T-helper 1 cell treated with Interleukin-12 subunit alpha and Interleukin-12 subunit beta and Interleukin-4 antibody, amounts not matched to agents 30 ng/mL and 1 ng/mL, for 36 hours (primary cell): ENCODE results near the gene ATRNL1. TPM values are rescaled to one million over a fixed set of nuclear protein-coding genes. Genes with fewer than 3 reads are reported as not detected.

ENCODE experiments used
- intact Hi-C: fragments of 100-400 bp; cut with micrococcal nuclease; formaldehyde crosslinking; loops from one replicate; pipeline ENCODE4 v1.15.1; 2024
- total RNA-seq: library from RNA; stranded (reverse); gene quantifications from 2 replicates; pipeline ENCODE4 v1.2.3, GENCODE V29; 2022

The ATRNL1 gene, protein sequence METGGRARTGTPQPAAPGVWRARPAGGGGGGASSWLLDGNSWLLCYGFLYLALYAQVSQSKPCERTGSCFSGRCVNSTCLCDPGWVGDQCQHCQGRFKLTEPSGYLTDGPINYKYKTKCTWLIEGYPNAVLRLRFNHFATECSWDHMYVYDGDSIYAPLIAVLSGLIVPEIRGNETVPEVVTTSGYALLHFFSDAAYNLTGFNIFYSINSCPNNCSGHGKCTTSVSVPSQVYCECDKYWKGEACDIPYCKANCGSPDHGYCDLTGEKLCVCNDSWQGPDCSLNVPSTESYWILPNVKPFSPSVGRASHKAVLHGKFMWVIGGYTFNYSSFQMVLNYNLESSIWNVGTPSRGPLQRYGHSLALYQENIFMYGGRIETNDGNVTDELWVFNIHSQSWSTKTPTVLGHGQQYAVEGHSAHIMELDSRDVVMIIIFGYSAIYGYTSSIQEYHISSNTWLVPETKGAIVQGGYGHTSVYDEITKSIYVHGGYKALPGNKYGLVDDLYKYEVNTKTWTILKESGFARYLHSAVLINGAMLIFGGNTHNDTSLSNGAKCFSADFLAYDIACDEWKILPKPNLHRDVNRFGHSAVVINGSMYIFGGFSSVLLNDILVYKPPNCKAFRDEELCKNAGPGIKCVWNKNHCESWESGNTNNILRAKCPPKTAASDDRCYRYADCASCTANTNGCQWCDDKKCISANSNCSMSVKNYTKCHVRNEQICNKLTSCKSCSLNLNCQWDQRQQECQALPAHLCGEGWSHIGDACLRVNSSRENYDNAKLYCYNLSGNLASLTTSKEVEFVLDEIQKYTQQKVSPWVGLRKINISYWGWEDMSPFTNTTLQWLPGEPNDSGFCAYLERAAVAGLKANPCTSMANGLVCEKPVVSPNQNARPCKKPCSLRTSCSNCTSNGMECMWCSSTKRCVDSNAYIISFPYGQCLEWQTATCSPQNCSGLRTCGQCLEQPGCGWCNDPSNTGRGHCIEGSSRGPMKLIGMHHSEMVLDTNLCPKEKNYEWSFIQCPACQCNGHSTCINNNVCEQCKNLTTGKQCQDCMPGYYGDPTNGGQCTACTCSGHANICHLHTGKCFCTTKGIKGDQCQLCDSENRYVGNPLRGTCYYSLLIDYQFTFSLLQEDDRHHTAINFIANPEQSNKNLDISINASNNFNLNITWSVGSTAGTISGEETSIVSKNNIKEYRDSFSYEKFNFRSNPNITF (N-terminal part only)
- total RNA-seq, result 0.22 and 0.29 TPM in 2 replicates

DNA sequence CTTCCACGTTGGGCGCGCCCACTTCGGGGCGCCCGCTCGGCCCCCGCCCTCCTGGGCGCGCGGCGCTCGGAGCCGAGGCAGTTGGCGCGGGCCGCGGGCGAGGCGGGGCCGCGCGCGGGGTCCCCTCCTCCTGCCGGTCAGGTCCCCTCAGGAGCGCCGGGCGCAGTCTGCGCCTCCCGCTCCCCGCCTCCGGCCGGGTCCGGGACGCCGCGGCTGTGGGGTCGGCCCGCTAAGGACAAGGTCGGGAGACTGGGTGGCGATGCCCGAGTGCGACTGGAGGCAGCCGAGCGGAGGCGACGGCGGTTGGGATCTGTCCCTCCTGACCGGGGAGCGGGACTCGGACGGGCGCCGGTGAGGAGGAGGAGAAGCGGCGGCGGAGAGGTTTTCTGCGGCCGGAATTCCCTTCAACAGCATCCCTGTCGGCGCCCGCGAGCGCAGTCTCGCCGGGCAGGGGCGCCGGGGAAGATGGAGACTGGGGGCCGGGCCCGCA, at the start of gene ATRNL1:
ATRNL1 (plus strand) TSS at position 80 of the 490 bp plus-strand sequence; CDS start at position 466, 386 bp downstream.
- intact Hi-C loops, result loop anchor here (2.0 to 5.0 kb wide), 2 partner anchors 155 to 566 kb away; partner anchors contain the start of gene TRUB1

DNA sequence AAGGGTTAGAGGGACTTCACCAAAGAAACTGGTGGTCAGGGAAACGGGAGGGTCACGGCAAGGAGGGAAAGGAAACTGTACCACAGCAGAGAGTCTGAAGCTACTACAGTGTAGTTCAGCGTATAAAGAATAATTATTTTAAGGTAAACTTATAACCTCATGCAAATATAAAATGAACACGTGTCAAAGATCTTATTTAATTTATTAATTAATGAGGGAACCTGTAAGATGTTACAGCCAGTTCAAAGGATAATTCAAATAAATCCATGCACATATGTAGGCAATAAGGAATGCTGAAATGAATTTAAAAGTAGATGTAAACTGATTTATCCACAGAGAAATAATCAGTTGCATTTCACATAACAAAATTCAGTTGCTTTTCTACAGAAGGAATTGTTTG, 49.4 kb upstream of the ATRNL1 start:
- intact Hi-C loops, result no loop called here

DNA sequence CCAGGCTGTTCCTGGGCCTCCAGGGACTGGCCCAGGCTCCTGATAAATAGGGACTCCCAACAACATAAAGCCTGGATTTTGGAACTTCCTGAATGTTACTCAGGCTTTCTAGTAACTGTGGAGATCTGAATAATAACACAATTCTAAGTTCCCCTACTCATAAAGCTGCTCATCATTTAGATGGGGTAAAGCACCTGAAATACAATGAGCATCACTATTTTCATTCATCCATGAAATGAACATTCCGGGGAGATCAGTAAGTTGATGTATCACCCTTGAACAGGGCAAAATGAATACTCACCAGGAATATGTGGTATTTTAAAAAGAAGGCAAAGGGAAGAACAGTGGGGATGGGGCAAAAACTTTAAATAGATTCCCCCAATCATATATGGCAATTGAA, 48.3 kb upstream of the ATRNL1 start:
- intact Hi-C loops, result no loop called here

DNA sequence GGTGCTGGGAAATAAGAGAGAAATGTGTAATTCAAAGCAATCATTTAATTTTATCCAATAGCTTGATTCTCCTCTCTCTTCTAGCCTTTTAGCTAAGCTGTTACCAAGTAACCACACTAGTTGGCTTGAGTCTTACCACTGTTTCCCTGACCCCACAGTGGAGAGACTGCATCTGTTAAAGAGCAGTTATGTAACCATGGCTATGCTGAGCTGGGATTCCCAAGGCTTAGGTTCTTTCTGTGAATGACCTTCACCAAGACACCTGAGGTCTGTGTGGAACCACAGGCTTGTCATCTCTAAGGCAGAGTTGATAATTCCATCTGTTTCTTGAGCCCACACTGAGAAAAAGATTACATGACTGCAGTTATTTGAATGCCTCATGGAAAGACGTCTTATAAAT, 47.7 kb upstream of the ATRNL1 start:
- intact Hi-C loops, result no loop called here

DNA sequence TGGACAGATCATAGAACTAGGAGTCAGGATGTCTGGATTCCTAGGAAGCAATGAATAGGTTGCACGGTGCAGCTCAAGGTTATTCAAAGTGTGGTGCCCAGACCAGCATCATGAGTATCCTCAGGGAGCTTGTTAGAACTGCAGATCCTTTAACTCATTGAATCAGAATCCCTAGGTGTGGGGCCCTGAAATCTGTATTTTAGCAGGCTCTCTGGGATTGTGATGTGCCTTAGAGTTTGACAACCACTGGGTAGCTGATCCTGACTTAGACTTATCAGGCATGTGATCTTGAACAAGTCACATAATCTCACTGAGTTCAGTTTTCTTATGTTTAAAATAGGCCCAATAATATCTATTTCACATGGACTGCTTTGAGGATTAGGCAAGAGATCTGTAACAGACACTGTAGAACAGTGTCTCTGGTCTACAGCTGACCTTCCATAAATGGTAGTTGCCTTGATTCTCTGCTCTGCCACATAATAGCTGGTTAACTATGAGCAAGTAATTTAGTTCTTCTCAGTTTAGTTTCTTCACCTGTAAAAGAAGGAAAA, 46.4 kb upstream of the ATRNL1 start:
- intact Hi-C loops, result no loop called here

DNA sequence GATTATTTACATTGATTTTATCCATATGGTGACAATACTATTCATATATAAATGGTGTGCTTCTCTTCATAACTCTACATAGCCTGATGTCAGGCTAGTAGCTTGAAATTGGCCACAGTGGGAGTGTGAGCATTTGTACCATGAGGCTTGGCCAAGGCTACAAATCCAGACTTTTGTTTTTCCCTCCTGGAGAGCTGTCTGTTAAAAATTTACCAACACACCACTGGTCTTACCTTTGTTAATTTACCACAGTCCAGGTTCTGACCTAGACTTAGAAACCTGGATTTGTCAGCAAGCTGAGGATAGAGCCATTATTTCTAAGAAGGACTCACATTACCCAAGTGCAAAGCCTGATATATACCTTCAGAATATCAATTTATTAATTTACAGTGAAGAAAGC, 45.5 kb upstream of the ATRNL1 start:
- intact Hi-C loops, result no loop called here

DNA sequence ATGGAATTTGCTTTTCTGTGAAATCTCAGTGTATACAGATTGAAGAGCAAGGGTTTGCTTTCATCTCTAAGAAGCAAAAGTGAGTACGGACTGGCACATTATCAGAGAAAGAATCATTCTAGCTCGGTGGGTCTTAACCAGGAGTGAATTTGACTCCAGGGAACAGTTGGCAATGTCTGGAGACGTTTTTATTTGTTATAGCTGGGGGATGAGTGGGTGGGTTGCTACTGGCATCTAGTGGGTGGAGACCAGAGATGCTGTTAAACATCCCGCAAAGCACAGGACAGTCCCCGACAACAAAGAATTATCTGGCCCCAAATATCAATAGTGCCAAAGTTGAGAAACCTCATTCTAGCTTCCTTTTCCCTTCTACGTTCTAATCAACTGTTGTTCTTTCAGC, 43.8 kb upstream of the ATRNL1 start:
- intact Hi-C loops, result no loop called here

DNA sequence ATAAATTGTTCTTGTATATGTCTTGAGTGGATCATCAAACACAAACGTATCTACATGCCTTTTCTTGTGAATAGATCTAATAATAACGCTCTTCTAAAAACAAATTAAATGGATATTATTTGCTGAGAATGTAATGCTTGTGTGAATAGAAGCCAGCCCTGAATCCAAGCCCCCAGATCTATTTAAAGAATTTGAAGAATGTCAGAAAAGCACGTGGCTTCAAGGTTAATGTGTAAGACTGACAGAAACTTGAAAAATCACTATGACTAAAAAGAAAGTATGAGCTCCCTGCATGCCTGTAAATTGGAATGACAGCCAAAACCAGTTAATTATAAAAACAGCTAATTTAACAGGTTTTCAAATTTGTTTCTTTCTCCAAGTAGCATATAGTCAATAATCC, 43.2 kb upstream of the ATRNL1 start:
- intact Hi-C loops, result no loop called here

DNA sequence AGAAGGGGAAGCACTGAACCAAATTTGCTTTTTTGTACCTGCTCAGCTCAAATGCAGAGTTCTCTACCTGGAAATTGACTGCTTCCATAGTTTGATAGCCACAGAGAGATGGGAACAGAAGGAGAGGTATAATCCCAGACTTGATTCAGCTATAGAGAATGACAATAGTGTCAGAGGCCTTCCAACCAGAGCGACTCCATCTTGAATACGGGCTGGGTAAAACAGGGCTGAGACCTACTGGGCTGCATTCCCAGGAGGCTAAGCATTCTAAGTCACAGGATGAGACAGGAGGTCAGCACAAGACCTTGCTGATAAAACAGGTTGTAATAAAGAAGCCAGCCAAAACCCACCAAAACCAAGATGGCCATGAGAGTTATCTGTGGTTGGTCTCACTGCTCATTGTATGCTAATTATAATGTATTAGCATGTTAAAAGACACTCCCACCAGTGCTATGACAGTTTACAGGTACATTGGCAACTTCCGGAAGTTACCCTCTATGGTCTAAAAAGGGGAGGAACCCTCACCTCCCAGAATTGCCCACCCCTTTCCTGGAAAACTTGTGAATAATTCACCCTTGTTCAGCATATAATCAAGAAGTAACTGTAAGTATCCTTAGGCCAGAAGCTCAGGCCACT, 42.7 kb upstream of the ATRNL1 start:
- intact Hi-C loops, result no loop called here

DNA sequence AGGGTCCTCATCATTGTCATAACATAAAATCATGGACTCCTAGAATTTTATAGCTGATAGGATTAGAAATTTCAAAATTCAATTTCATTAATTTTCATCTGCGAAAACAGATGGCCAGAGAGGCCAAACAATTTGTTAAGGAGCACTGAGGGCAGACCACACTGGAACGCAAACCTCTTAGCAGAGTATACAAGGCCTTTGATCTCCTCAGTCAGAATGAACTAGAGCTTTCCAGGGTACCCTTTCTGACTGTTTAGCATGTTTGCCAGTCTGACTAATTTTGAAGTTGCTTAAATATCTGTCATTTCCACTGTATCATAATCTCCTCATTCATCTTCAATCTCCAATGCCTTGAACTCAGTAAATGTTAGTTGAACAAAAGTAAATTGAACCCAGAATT, 41.9 kb upstream of the ATRNL1 start:
- intact Hi-C loops, result no loop called here

DNA sequence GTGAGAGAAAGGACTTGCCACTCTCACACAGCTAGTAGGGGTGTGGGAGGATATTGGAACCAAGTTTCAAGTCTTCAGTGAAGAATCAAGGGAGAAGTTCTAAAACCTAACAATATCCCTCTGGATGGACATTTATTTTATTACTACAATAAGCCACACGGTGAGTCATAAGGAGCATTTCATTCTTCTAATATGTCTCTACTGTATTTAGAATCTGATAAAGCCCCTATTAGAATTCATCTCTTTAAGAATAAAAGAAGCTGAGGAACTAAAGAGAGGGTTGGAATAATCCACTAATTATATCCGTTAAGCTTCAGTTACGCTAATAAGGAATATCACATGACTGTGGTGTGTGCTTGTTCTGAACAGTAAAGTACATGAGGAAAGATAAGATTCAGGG, 40.9 kb upstream of the ATRNL1 start:
- intact Hi-C loops, result no loop called here

DNA sequence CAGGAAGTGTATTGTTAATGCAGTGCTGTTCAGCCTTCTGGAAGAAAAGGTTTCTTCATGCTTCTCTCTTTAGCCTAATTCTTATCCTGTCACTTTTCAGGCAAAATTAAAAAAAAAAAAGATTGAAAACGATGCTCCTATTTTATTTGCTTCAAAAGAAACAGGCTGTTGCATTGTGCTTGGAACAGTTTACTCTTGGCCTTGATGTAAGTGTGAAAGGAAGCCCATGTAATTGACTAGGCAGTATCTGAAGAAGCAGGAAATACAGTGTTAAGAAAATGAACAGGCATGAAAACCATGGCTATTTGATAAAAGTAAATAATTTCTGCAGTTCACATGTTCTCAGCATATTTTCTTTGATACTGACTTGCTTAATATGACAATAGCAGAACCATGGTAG, 40.4 kb upstream of the ATRNL1 start:
- intact Hi-C loops, result no loop called here

DNA sequence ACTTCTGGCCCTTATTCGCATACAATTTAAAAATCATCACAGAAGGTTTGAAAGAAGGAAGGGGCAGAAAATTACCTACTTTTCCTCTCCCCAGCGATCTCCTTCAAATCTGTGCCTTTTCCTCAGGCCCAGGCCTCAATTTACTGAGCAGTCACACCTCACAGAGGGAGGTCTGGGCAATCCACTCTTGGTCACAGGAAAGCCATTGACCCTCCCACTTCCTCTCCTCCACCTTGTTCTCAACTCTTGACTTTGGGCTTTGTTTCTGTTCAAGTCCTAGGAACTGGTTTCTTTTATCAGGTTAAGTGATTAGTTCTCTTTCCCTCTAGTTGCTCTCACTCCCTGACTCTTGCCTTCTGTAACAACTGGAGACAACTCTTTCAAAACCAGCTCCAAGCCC, 37.0 kb upstream of the ATRNL1 start:
- intact Hi-C loops, result no loop called here

DNA sequence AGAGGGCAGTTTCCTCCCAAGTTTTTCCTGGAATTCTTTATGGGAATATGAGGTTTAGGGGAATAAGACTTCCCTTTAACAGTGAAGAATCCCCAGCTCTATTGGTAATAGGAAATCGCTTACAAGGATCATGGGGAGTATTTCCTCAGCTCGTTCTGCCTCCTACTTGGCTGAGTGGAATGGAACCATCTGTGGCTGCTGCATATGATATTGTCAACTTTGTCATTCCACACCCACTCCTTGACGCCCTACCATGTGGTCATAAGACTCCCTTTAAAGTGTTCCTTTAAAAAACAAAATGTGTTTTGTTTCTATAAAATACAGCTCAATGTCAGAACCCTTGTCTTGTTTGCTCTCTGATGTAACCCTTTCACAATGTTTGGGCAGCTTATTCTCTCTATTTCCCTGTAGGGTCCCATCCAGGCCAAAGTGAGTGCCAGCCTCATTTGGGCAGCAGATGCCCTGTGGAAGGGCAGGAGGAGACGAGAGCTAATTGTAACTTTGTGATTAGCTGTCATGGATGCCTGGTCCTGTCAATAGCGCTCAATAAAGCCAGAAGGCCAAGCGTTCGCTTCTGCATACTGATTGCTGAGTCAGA, 33.8 kb upstream of the ATRNL1 start:
- intact Hi-C loops, result no loop called here

DNA sequence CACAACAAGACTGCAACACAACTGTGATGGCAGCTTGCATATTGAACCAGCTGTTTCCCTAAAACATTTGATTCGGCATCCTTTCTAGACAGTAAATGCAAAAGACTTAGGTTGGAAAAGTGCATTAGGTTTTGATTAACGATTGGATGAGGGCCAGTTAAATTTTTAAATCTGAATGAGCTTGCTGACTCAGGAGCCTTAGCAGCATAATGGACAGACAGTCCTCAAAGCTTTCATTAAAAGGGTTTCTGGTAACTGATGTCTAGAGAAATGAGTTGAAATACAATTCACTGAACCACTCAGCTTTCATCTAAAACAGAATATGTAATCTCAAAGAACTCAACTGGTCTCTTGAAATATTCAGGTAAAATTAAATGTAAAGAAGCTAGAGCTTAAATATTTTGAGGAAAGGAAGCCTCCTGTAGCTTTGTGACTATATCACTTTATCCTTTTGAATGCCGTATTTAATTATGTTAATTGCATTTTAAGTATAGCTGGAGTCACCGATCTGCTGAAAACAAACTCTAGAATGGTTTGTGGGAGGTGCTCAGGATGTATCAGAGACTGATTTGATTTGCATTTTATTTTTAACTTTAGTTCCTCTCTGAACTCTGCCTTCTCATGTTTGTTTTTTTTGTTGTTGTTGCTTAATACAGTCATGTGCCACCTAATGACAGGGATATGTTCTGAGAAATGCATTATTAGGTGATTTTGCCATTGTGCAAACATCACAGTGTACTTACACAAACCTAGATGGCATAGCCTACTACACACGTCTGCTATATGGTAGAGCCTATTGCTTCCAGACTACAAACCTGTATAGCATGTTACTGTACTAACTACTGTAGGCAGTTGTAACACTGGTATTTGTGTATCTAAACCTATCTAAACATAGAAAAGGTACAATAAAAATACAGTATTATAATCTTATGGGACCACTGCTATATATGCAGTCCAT, 29.2 kb upstream of the ATRNL1 start:
- intact Hi-C loops, result no loop called here

DNA sequence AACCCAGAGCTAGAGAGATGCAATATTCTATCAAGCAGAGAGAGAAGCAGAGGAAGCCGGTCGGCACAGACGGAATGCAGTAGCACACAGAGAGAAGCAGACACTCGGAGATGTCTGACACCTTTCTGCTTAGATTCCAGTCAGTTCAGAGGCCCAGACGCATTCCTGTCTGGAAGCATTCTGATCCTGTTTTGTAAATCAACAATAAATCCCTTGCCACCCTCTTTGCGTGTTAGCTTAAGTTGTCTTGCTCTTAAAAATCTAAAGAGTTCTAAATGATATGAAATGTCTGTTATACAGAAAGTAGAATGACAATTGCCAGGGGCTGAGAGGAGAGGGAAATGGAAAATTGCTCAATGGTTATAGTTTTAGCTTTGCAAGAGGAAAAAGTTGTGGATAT, 27.4 kb upstream of the ATRNL1 start:
- intact Hi-C loops, result no loop called here

DNA sequence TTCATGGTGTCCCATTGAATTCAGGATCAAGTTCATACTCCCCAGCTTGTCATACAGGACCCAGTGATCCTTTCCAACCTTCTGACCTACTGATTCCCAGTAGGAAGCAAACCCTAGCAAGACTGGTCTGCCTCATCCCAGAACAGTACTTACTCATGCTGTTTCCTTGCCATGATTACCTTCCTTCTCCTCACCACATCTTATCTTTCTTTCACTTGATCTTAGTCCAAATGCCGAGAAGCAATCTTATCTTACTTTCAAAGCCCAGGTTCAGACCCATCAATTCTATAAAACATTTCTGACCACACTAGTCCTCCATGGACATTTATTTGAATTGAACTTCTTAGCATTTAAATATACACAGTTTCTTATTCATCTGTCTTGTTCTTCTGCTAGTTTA, 26.6 kb upstream of the ATRNL1 start:
- intact Hi-C loops, result no loop called here

DNA sequence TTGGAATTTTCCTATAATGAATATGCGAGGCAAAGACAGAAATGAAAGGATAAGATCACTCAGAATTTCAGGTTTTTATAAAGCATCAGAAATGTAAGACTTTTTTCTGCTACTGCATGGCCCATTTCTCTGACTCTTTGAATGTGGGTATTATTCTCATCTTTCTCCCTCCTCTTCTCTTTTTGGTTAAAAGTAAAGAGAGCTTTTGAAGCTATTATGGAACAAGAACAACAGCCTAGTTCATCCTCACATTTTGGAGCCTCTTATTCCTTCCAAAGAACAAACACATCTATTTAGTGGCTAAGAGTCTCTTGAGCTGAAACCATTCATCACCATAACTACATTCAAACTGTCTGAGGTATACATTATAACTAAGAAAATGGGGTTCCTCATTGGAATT, 19.4 kb upstream of the ATRNL1 start:
- intact Hi-C loops, result no loop called here

DNA sequence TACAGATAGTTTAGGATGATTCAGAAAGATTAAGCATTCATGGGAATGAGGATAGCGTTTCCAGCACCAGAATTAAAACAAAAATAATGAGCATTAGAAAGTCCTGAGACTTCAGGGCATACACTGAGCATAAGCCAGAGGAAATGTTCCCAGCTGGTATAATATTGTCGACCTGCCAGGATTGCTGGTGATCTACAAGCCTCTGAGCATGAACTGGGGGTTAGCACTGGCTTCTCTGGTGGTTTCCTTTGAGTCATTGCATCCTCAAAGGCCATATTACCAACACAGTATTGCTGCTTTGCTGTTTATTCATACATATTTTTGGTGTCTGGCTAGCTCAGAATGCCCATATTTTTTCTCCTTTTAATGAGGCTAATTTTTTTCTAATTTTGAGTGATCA, 10.7 kb upstream of the ATRNL1 start:
- intact Hi-C loops, result no loop called here
